KMS-11 (cell line): ENCODE measurements around the gene ERAP2.

Experiments
- H2AFZ ChIP-seq: fragments of 200-600 bp; sonication (generic); 2 replicates; pipeline ENCODE4 v1.6.1; 2016; ENCODE audit warnings: antibody characterized with exemption, mixed run types, low read depth
- H3K27ac ChIP-seq: fragments of 200-600 bp; sonication (generic); 2 replicates; pipeline ENCODE4 v1.6.1; 2016; ENCODE audit warnings: mild to moderate bottlenecking, mixed run types
- H3K27me3 ChIP-seq: fragments of 200-600 bp; sonication (generic); 2 replicates; pipeline ENCODE4 v1.6.1; 2017; ENCODE audit warnings: mild to moderate bottlenecking, low read depth, mixed run types, moderate library complexity; ENCODE audit not compliant: insufficient read depth
- H3K36me3 ChIP-seq: fragments of 200-600 bp; sonication (generic); 2 replicates; pipeline ENCODE4 v1.6.1; 2017; ENCODE audit warnings: mild to moderate bottlenecking, mixed run types; ENCODE audit not compliant: insufficient read depth
- H3K4me1 ChIP-seq: fragments of 200-600 bp; sonication (generic); 2 replicates; pipeline ENCODE4 v1.6.1; 2016; ENCODE audit warnings: mild to moderate bottlenecking, low read depth, mixed run types; ENCODE audit not compliant: poor library complexity, severe bottlenecking
- H3K4me2 ChIP-seq: fragments of 200-600 bp; sonication (generic); 2 replicates; pipeline ENCODE4 v1.7.0; 2016; ENCODE audit warnings: mild to moderate bottlenecking, mixed run types
- H3K4me3 ChIP-seq: fragments of 200-600 bp; sonication (generic); IDR thresholded peaks from 2 replicates; pipeline ENCODE4 v1.6.1; 2017; ENCODE audit warnings: low read depth, low read length, mixed read lengths; ENCODE audit not compliant: insufficient read depth
- H3K79me2 ChIP-seq: fragments of 200-600 bp; sonication (generic); 2 replicates; pipeline ENCODE4 v1.6.1; 2016; ENCODE audit warnings: low read depth, mixed run types; ENCODE audit not compliant: insufficient read depth
- H3K9ac ChIP-seq: fragments of 200-600 bp; sonication (generic); 2 replicates; pipeline ENCODE4 v1.6.1; 2016; ENCODE audit warnings: mild to moderate bottlenecking, mixed run types
- H4K20me1 ChIP-seq: fragments of 200-600 bp; sonication (generic); 2 replicates; pipeline ENCODE4 v1.6.1; 2016; ENCODE audit warnings: mild to moderate bottlenecking, mixed run types; ENCODE audit not compliant: insufficient read depth
- CTCF ChIP-seq: fragments of 200-600 bp; sonication (generic); conservative IDR thresholded peaks from 2 replicates; pipeline ENCODE4 v1.6.1; 2017; ENCODE audit warnings: low read depth, mild to moderate bottlenecking, antibody characterized with exemption, low read length, moderate library complexity, mixed read lengths

Gene ERAP2

GRCh38 chr5:96857924-96858323 is 18.4 kb upstream of the ERAP2 start:
- H3K4me1 ChIP-seq = no peaks in the 10 kb centered on the region
- TF ChIP-seq CTCF = no peak
- no peaks in the 10 kb centered on the region for H4K20me1 ChIP-seq
- no peak overlapping the region for H3K9ac ChIP-seq
- H3K79me2 ChIP-seq = no peaks in the 10 kb centered on the region
- no peak overlapping the region for H3K4me3 ChIP-seq
- no peak overlapping the region for H3K4me2 ChIP-seq
- H3K27ac ChIP-seq = no peak overlapping the region
- no peaks in the 10 kb centered on the region for H3K27me3 ChIP-seq
- H3K36me3 ChIP-seq = no peaks in the 10 kb centered on the region
- no peak overlapping the region for H2AFZ ChIP-seq

GRCh38 chr5:96859375-96859774 is 16.9 kb upstream of the ERAP2 start:
- no peaks in the 10 kb centered on the region for H3K79me2 ChIP-seq
- H3K4me3 ChIP-seq = no peak overlapping the region
- H3K4me2 ChIP-seq = no peak overlapping the region
- no peaks in the 10 kb centered on the region for H4K20me1 ChIP-seq
- H3K4me1 ChIP-seq = no peaks in the 10 kb centered on the region
- H2AFZ ChIP-seq = no peak overlapping the region
- no peak overlapping the region for H3K27ac ChIP-seq
- H3K36me3 ChIP-seq = no peaks in the 10 kb centered on the region
- no peak for TF ChIP-seq CTCF
- H3K27me3 ChIP-seq = no peaks in the 10 kb centered on the region
- no peak overlapping the region for H3K9ac ChIP-seq

GRCh38 chr5:96861076-96861475 is 15.2 kb upstream of the ERAP2 start:
- no peak overlapping the region for H3K9ac ChIP-seq
- H3K36me3 ChIP-seq = no peaks in the 10 kb centered on the region
- no peak overlapping the region for H2AFZ ChIP-seq
- H3K79me2 ChIP-seq = no peaks in the 10 kb centered on the region
- H4K20me1 ChIP-seq = no peaks in the 10 kb centered on the region
- no peaks in the 10 kb centered on the region for H3K27me3 ChIP-seq
- no peaks in the 10 kb centered on the region for H3K4me1 ChIP-seq
- no peak overlapping the region for H3K27ac ChIP-seq
- H3K4me3 ChIP-seq = no peak overlapping the region
- TF ChIP-seq CTCF = no peak
- no peak overlapping the region for H3K4me2 ChIP-seq

GRCh38 chr5:96863114-96863513 is 13.2 kb upstream of the ERAP2 start:
- Histone ChIP-seq H3K4me1 (no peaks in the 10 kb centered on the region), H3K27me3 (no peaks in the 10 kb centered on the region), H3K27ac (no peak overlapping the region), H3K79me2 (no peaks in the 10 kb centered on the region), H2AFZ (no peak overlapping the region), H3K36me3 (no peaks in the 10 kb centered on the region), H3K4me2 (no peak overlapping the region), H4K20me1 (no peaks in the 10 kb centered on the region), H3K9ac (no peak overlapping the region), H3K4me3 (no peak overlapping the region)
- no peak for TF ChIP-seq CTCF
